Hepatic stellate cell (primary cell): ENCODE data around the gene SKIC3.

Source experiments
- DNase-seq: peaks from one replicate; pipeline ENCODE4 v3.0.0; 2011; ENCODE audit warnings: low spot score

Gene SKIC3

DNA sequence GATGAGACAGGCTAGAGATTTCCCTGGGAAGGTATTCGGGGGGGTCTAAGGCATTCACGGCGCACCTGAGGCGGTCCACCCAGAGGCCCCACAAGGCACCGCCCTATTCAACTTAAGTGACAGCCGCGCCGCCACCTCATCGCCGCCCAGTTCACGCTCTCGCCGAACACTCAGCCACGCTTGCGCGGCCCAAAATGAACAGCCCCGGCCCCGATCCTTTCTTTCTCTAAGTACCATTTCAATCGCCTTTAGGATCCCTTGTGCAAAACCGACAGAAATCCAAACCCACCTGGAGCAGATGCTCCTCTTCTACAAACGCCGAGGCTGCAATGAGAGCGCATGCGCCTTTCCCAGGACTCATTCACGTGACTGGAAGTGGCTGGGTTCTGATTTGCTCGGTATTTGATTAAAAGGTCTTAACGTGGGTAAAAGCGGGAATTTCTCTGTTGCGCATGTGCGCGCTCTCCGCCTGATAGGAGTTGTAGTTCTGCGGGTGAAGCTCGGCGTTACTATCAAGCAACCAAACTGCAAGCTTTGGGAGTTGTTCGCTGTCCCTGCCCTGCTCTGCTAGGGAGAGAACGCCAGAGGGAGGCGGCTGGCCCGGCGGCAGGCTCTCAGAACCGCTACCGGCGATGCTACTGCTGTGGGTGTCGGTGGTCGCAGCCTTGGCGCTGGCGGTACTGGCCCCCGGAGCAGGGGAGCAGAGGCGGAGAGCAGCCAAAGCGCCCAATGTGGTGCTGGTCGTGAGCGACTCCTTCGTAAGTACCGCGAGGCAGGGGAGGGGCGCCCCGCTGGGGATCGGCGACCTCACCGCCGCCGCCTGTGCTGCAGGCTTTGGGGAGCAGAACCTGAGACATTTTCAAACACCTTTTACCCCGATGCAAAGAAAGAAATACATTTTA lies at the start of gene SKIC3, which contains the start of gene ARSK:
TSS of gene SKIC3 (minus strand) at position 331 of the 902 bp plus-strand sequence. CDS start 7,827 bp downstream, outside the sequence.
TSS of gene ARSK (plus strand) at position 455 of the 902 bp plus-strand sequence. CDS start at position 633, 178 bp downstream.
- DNase-seq, result peak; percentile 90

DNA sequence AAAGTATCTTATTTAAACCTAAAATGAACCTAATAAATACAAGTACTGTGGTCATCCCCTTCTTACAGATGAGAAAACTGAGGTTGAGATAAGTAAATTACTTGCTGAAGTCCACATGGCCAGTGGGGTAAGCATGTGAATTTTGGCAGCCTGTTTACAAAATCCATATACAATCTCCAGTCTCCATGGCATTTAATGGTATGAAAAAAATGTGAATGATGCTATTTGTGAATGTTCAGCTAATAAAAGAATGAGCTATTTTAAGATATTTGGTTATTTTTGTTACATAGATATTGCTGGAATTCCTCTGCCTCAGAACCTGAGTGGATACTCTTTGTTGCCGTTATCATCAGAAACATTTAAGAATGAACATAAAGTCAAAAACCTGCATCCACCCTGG lies 45.8 kb upstream of the SKIC3 start:
- peak; percentile 37 for DNase-seq

DNA sequence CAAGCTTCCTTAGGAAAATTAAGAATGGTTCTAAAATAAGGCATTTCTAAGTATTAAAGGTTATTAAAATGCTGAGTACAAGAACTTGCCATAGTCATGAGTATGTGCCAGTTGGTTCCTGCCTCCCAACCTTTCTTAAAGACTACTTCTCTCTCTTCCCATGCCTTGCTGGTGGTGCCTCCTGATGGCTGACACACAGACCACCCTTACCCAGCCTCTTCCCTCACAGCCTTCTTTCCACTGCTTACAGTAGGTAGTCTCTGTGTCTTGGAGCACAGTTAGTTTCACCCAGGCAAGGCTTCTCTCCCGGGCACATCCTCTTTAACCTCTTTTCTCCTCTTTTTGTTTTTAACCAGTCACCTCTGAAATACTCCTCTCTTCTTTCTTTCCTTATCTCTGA lies 44.5 kb upstream of the SKIC3 start:
- no peak for DNase-seq

GRCh38 chr5:95595289-95595931 lies 40.6 kb upstream of the SKIC3 start:
- DNase-seq, result no peak

GRCh38 chr5:95591490-95591901 lies 36.7 kb upstream of the SKIC3 start:
- DNase-seq, result peak; percentile 36

- DNase-seq, result no peak
These were observed 36.1 kb upstream of the SKIC3 start for GRCh38 chr5:95590880-95591279.

DNA sequence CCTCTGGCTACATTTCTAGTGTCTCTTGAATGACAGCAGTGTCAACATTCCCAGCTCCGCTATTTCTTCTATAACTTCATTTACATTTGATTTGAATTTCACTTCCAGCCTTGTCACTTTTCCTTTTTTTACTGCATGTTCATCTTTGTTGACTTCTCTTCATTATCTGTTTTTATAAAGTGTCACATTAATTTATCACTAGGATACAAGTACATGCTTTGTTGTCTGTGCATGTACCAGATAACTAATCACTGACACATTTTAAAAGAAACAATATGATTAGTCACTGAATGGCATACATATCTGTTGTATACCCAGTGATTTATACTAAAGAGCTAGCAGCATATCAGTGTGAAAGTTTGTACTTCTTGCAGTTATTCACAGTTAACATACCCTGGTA lies 29.2 kb upstream of the SKIC3 start:
- no peak for DNase-seq

DNA sequence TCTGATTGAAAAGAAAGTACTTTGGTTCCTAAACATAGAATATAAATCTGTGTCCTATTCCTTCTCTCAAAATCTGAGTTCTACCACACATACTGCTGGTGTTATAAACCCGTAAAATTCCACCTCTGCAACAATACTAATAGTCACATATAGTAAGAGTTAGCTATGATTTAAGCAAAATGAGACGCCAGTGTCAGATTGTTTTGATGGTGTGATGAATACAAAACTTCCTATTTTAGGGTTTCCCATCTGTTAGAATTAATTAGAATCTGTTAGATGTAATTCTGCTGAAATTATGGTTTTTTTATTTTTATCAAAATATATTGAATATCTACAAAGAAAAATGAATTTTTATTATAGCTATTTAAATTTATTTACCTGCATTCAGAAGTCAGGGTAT lies 26.8 kb upstream of the SKIC3 start:
- DNase-seq, result no peak

DNA sequence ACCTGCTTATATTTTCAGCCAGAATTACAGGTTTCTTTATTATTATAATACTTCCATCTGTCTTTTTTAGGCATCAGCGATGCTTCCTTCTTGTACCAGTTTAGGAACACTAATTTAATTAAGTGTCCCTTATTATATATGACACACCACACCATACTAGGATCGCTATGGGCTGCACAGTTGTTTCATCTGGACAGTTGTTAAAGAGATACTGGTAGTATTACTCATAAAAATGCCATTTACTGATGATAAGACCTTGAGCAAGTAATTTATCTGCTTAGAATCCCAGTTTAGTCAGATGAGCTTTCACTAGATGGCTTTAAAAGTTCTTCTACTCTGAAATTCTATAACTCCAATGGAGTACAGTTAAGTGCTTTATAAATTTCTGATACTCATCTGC lies 17.2 kb upstream of the SKIC3 start:
- DNase-seq, result no peak

- DNase-seq, result peak; percentile 19
These were observed 10.6 kb upstream of the SKIC3 start for GRCh38 chr5:95565280-95565920.

DNA sequence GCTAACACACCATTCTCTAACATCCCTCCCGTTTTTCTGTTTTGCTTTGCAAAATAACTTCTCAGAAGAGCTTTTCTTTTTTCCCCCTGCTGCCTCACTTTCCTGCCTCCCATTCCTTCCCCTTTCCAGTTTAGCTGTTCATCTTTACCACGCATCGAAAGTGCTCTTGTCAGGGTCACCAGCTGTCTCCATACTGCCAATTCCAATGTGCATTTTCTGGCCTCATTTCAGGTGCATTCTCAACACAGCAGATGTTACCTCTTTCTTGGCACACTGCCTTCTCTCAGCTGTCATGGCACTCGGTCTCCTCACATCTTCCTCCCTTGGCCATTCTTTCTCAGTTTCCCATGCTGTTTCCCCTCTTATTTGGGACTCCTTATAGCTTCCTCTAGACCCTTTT lies 9.7 kb upstream of the SKIC3 start:
- no peak for DNase-seq

- no peak for DNase-seq
These were observed 8.6 kb upstream of the SKIC3 start for GRCh38 chr5:95563367-95563766.

GRCh38 chr5:95562282-95562681 lies 7.5 kb upstream of the SKIC3 start:
- DNase-seq, result no peak

- no peak for DNase-seq
These were observed 3.1 kb upstream of the SKIC3 start for GRCh38 chr5:95557841-95558240.

- no peak for DNase-seq
These were observed 776 bp upstream of the SKIC3 start for GRCh38 chr5:95555553-95555952.

- DNase-seq, result no peak
These were observed 488 bp downstream of the SKIC3 start for GRCh38 chr5:95554331-95554646.

GRCh38 chr5:95549030-95549429 lies 5.7 kb downstream of the SKIC3 start:
- DNase-seq, result no peak

- no peak for DNase-seq
These were observed 11.6 kb downstream of the SKIC3 start for GRCh38 chr5:95543017-95543705.

DNA sequence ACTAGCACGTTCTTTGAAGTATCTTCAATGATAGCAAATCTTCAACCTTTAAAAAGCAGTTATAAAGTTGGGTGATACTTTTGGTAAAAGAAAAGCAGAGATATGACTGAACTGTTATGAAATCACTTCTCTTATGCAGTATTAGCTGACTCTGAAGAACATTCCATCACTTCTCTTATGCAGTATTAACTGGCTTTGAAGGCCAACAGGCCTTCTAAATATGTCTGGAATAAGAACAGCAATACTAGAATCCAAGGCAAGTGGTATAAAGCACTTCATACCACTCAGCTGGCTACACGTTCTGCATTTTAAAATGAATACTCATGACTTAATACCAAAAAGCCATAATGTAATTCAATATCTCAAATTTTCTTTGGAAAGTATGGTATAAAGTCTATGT lies 17.3 kb downstream of the SKIC3 start:
- DNase-seq, result no peak

- no peak for DNase-seq
These were observed 21.0 kb downstream of the SKIC3 start for GRCh38 chr5:95533761-95534160.

DNA sequence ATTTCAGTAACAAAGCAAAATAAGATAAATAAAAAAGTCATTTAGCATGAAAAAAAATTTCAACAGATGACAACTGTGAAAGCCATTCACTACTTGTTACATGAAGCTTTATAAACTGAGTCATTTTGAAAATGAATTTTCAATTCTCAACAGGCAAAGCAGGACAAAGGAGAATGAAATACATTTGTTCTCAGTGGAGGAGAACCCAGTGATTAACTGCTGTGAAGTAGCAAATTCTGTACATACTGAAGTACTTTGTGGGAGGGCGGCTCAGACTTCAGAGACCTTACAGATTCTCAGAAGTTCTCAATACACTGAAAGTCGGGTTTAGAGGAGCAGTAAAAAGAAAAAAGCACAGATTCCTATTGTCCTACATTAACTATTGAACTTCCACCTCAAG lies 21.7 kb downstream of the SKIC3 start:
- DNase-seq, result no peak

- DNase-seq, result no peak
These were observed 22.4 kb downstream of the SKIC3 start for GRCh38 chr5:95532415-95532814.
